Activated T-cell treated with anti-CD3 and anti-CD28 coated beads, Interleukin-2, amount 50 U/mL, for 4 hours (primary cell): ENCODE measurements around the gene RNF7. TPM values are rescaled to one million over a fixed set of nuclear protein-coding genes. Genes with fewer than 3 reads are reported as not detected.
A peak's percentile ranks its signal among the peaks of the same experiment; 100 is the strongest.

Experiments used
- ATAC-seq, 2 donors: fragments of 200-7000 bp; cut with Tn5 transposase; one replicate each; pipeline ENCODE4 v1.10.0; 2021
- DNase-seq: peaks from one replicate; pipeline ENCODE4 v3.0.0-alpha.2; 2020
- H3K27me3 Mint-ChIP-seq: one replicate; pipeline ENCODE4 v1.8.0; 2021; ENCODE audit warnings: low read depth, mixed read lengths
- H3K36me3 Mint-ChIP-seq: one replicate; pipeline ENCODE4 v1.8.0; 2022; ENCODE audit warnings: mixed read lengths; ENCODE audit not compliant: insufficient read depth
- H3K4me1 Mint-ChIP-seq: one replicate; pipeline ENCODE4 v1.8.0; 2021; ENCODE audit warnings: low read depth, mixed read lengths
- H3K4me3 Mint-ChIP-seq: one replicate; pipeline ENCODE4 v1.8.0; 2021; ENCODE audit warnings: mild to moderate bottlenecking, moderate library complexity, mixed read lengths
- H3K9me3 Mint-ChIP-seq: one replicate; pipeline ENCODE4 v1.8.0; 2021; ENCODE audit warnings: mixed read lengths
- total RNA-seq, 3 donors: library from RNA; stranded (reverse); gene quantifications; one replicate each; pipeline ENCODE4 v1.2.1, GENCODE V29; 2021

Gene RNF7
- total RNA-seq, 3 donors from 2014 or later: 73.1 to 78.1 (median 73.6) TPM

GRCh38 chr3:141722648-141723047 lies 15.4 kb upstream of the RNF7 start:
- Mint-ChIP-seq H3K9me3 (no peaks in the 10 kb centered on the region), H3K4me3 (no peak overlapping the region), H3K4me1 (no peaks in the 10 kb centered on the region), H3K27me3 (peaks cover 10% of the 10 kb centered on the region), H3K36me3 (no peaks in the 10 kb centered on the region)
- ATAC-seq (no peak), DNase-seq (no peak)

- H3K4me1 Mint-ChIP-seq: no peaks in the 10 kb centered on the region
- peaks cover 11% of the 10 kb centered on the region for H3K27me3 Mint-ChIP-seq
- DNase-seq (no peak), ATAC-seq (no peak)
- H3K9me3 Mint-ChIP-seq: no peaks in the 10 kb centered on the region
- H3K36me3 Mint-ChIP-seq: no peaks in the 10 kb centered on the region
- H3K4me3 Mint-ChIP-seq: no peak overlapping the region
Measured at GRCh38 chr3:141723255-141723654, 14.8 kb upstream of the RNF7 start.

- no peaks in the 10 kb centered on the region for H3K36me3 Mint-ChIP-seq
- H3K4me3 Mint-ChIP-seq: no peak overlapping the region
- ATAC-seq: no peak
Measured at GRCh38 chr3:141724186-141724585, 13.9 kb upstream of the RNF7 start.

GRCh38 chr3:141725036-141725435 lies 13.1 kb upstream of the RNF7 start:
- Mint-ChIP-seq H3K4me3 (no peak overlapping the region), H3K27me3 (peaks cover 19% of the 10 kb centered on the region), H3K4me1 (no peaks in the 10 kb centered on the region), H3K9me3 (no peaks in the 10 kb centered on the region), H3K36me3 (no peaks in the 10 kb centered on the region)
- DNase-seq (no peak), ATAC-seq (no peak)

More at GRCh38 chr3:141724186-141724585, 13.9 kb upstream of the RNF7 start:
- DNase-seq: no peak
- H3K9me3 Mint-ChIP-seq: no peaks in the 10 kb centered on the region
- peaks cover 18% of the 10 kb centered on the region for H3K27me3 Mint-ChIP-seq
- H3K4me1 Mint-ChIP-seq: no peaks in the 10 kb centered on the region

- no peaks in the 10 kb centered on the region for H3K36me3 Mint-ChIP-seq
- H3K9me3 Mint-ChIP-seq: no peaks in the 10 kb centered on the region
- H3K4me3 Mint-ChIP-seq: no peak overlapping the region
- no peaks in the 10 kb centered on the region for H3K4me1 Mint-ChIP-seq
- DNase-seq: no peak
- peaks cover 14% of the 10 kb centered on the region for H3K27me3 Mint-ChIP-seq
- ATAC-seq: no peak
Measured at GRCh38 chr3:141726483-141726882, 11.6 kb upstream of the RNF7 start.

GRCh38 chr3:141728355-141728892 lies 9.7 kb upstream of the RNF7 start:
- H3K4me3 Mint-ChIP-seq: no peak overlapping the region
- H3K27me3 Mint-ChIP-seq: peaks cover 12% of the 10 kb centered on the region
- H3K36me3 Mint-ChIP-seq: no peaks in the 10 kb centered on the region
- no peaks in the 10 kb centered on the region for H3K9me3 Mint-ChIP-seq
- no peaks in the 10 kb centered on the region for H3K4me1 Mint-ChIP-seq
- DNase-seq (no peak), ATAC-seq (no peak)

GRCh38 chr3:141729240-141729639 lies 8.9 kb upstream of the RNF7 start:
- ATAC-seq: no peak
- DNase-seq: no peak
- Mint-ChIP-seq H3K4me1 (no peaks in the 10 kb centered on the region), H3K27me3 (peaks cover 12% of the 10 kb centered on the region), H3K9me3 (no peaks in the 10 kb centered on the region), H3K4me3 (no peak overlapping the region), H3K36me3 (no peaks in the 10 kb centered on the region)

GRCh38 chr3:141735176-141735575 lies 2.9 kb upstream of the RNF7 start:
- no peak for ATAC-seq
- H3K4me3 Mint-ChIP-seq: no peak overlapping the region
- H3K36me3 Mint-ChIP-seq: no peaks in the 10 kb centered on the region
- no peaks in the 10 kb centered on the region for H3K27me3 Mint-ChIP-seq
- H3K9me3 Mint-ChIP-seq: no peaks in the 10 kb centered on the region
- H3K4me1 Mint-ChIP-seq: peaks cover 16% of the 10 kb centered on the region
- no peak for DNase-seq

- ATAC-seq (no peak), DNase-seq (no peak)
- Mint-ChIP-seq H3K4me1 (peaks cover 24% of the 10 kb centered on the region), H3K4me3 (no peak overlapping the region), H3K36me3 (no peaks in the 10 kb centered on the region), H3K9me3 (no peaks in the 10 kb centered on the region), H3K27me3 (no peaks in the 10 kb centered on the region)
Measured at GRCh38 chr3:141735770-141736465, 2.2 kb upstream of the RNF7 start.

- Mint-ChIP-seq H3K36me3 (peaks cover 2% of the 10 kb centered on the region), H3K9me3 (no peaks in the 10 kb centered on the region), H3K4me3 (no peak overlapping the region), H3K4me1 (peaks cover 33% of the 10 kb centered on the region), H3K27me3 (no peaks in the 10 kb centered on the region)
- no peak for DNase-seq
- no peak for ATAC-seq
Measured at GRCh38 chr3:141737093-141737492, 1.0 kb upstream of the RNF7 start.

GRCh38 chr3:141737678-141738021 lies 448 bp upstream of the RNF7 start:
- peaks cover 36% of the 10 kb centered on the region for H3K4me1 Mint-ChIP-seq
- ATAC-seq (no peak), DNase-seq (no peak)
- no peaks in the 10 kb centered on the region for H3K9me3 Mint-ChIP-seq
- peaks cover 4% of the 10 kb centered on the region for H3K36me3 Mint-ChIP-seq
- no peaks in the 10 kb centered on the region for H3K27me3 Mint-ChIP-seq
- H3K4me3 Mint-ChIP-seq: peak overlapping the region; percentile 72

- ATAC-seq (no peak), DNase-seq (no peak)
- Mint-ChIP-seq H3K4me1 (peaks cover 43% of the 10 kb centered on the region), H3K27me3 (no peaks in the 10 kb centered on the region), H3K9me3 (no peaks in the 10 kb centered on the region), H3K36me3 (peaks cover 4% of the 10 kb centered on the region), H3K4me3 (peak overlapping the region; percentile 99)
Measured at GRCh38 chr3:141738891-141739363, 829 bp downstream of the RNF7 start.

- peaks cover 51% of the 10 kb centered on the region for H3K4me1 Mint-ChIP-seq
- DNase-seq: no peak
Measured at GRCh38 chr3:141739731-141740130, 1.6 kb downstream of the RNF7 start.

GRCh38 chr3:141740349-141740748 lies 2.3 kb downstream of the RNF7 start:
- DNase-seq (no peak), ATAC-seq (no peak)
- H3K4me1 Mint-ChIP-seq: peaks cover 51% of the 10 kb centered on the region
- H3K27me3 Mint-ChIP-seq: no peaks in the 10 kb centered on the region
- H3K9me3 Mint-ChIP-seq: no peaks in the 10 kb centered on the region
- peaks cover 11% of the 10 kb centered on the region for H3K36me3 Mint-ChIP-seq
- peak overlapping the region; percentile 99 for H3K4me3 Mint-ChIP-seq

More at GRCh38 chr3:141739731-141740130, 1.6 kb downstream of the RNF7 start:
- ATAC-seq: no peak
- peaks cover 10% of the 10 kb centered on the region for H3K36me3 Mint-ChIP-seq
- no peaks in the 10 kb centered on the region for H3K9me3 Mint-ChIP-seq
- no peaks in the 10 kb centered on the region for H3K27me3 Mint-ChIP-seq
- peak overlapping the region; percentile 99 for H3K4me3 Mint-ChIP-seq

GRCh38 chr3:141743305-141743704 lies 5.2 kb downstream of the RNF7 start:
- DNase-seq: no peak
- Mint-ChIP-seq H3K36me3 (peaks cover 20% of the 10 kb centered on the region), H3K4me3 (no peak overlapping the region), H3K4me1 (peaks cover 47% of the 10 kb centered on the region), H3K9me3 (no peaks in the 10 kb centered on the region), H3K27me3 (no peaks in the 10 kb centered on the region)
- ATAC-seq: no peak
